VCaP (cell line): ENCODE data around the gene ACSS1.

Experiments
- H3K27ac ChIP-seq: fragments of 450-650 bp; 2 replicates; pipeline ENCODE4 v1.5.1; 2017
- CTCF ChIP-seq: fragments of 450-650 bp; conservative IDR thresholded peaks from 2 replicates; pipeline ENCODE4 v1.5.1; 2017; ENCODE audit warnings: mild to moderate bottlenecking, moderate library complexity

ACSS1 gene

GRCh38 chr20:25018425-25018824, 39.5 kb downstream of the ACSS1 start:
- H3K27ac ChIP-seq: peak overlapping the region; percentile 98
- no peak for TF ChIP-seq CTCF

GRCh38 chr20:25017257-25017803, 40.6 kb downstream of the ACSS1 start:
- H3K27ac ChIP-seq: peak overlapping the region; percentile 98
- TF ChIP-seq CTCF: peak; percentile 26

- peak overlapping the region; percentile 98 for H3K27ac ChIP-seq
- no peak for TF ChIP-seq CTCF
Measured at GRCh38 chr20:25016471-25016870, 41.5 kb downstream of the ACSS1 start.

GRCh38 chr20:25015986-25016385, 42.0 kb downstream of the ACSS1 start:
- peak overlapping the region; percentile 98 for H3K27ac ChIP-seq
- no peak for TF ChIP-seq CTCF

- peak overlapping the region; percentile 98; the same call in 1 of the 2 replicates for H3K27ac ChIP-seq
- no peak for TF ChIP-seq CTCF
Measured at GRCh38 chr20:25014816-25015215, 43.1 kb downstream of the ACSS1 start.

- H3K27ac ChIP-seq: peak overlapping the region; percentile 98; the same call in 1 of the 2 replicates
- no peak for TF ChIP-seq CTCF
Measured at GRCh38 chr20:25013478-25014380, 44.2 kb downstream of the ACSS1 start.

- peak overlapping the region; percentile 25; the same call in 1 of the 2 replicates for H3K27ac ChIP-seq
- TF ChIP-seq CTCF: no peak
Measured at GRCh38 chr20:25012616-25013189, 45.2 kb downstream of the ACSS1 start.
